HCT116 (cell line): ENCODE measurements around the gene TRIM63.

Source experiments
- CEBPB ChIP-seq: IDR thresholded peaks from 2 replicates; pipeline ENCODE4 v1.6.1; 2012; ENCODE audit warnings: low read depth
- EGR1 ChIP-seq: IDR thresholded peaks from 2 replicates; pipeline ENCODE4 v1.6.1; 2012; ENCODE audit warnings: low read depth
- EZH2 ChIP-seq: fragments of 200-600 bp; sonication (generic); IDR thresholded peaks from 2 replicates; pipeline ENCODE4 v1.6.1; 2017; ENCODE audit warnings: antibody characterized with exemption, mixed run types
- EZH2phosphoT487 ChIP-seq: fragments of 200-600 bp; IDR thresholded peaks from 2 replicates; pipeline ENCODE4 v1.6.1; 2018; ENCODE audit warnings: antibody characterized with exemption, borderline replicate concordance
- POLR2AphosphoS5 ChIP-seq: IDR thresholded peaks from 2 replicates; pipeline ENCODE4 v1.6.1; 2011; ENCODE audit warnings: mild to moderate bottlenecking, low read depth, low read length, moderate library complexity
- REST ChIP-seq: IDR thresholded peaks from 2 replicates; pipeline ENCODE4 v1.6.1; 2012; ENCODE audit warnings: low read depth
- SIN3A ChIP-seq: IDR thresholded peaks from 2 replicates; pipeline ENCODE4 v1.6.1; 2012; ENCODE audit warnings: low read depth
- ZFX ChIP-seq: fragments of 450-650 bp; IDR thresholded peaks from 2 replicates; pipeline ENCODE4 v1.6.1; 2017
- TF ChIP-seq, protein P1 (sequence below), 3 experiments: fragments of 200-600 bp in 1 of 3; sonication (generic) in 1 of 3; IDR thresholded peaks in 2 of 3; conservative IDR thresholded peaks in 1 of 3; 2 replicates each; pipeline ENCODE4 v1.5.1; 2012 to 2017; ENCODE audit warnings: low read depth in 2 of 3, low read length in 2 of 3, antibody characterized with exemption in 1 of 3, borderline replicate concordance in 1 of 3, control low read depth in 1 of 3, mild to moderate bottlenecking in 1 of 3, mixed read lengths in 1 of 3, mixed run types in 1 of 3, moderate library complexity in 1 of 3; ENCODE audit not compliant: insufficient read depth in 1 of 3

DNA sequence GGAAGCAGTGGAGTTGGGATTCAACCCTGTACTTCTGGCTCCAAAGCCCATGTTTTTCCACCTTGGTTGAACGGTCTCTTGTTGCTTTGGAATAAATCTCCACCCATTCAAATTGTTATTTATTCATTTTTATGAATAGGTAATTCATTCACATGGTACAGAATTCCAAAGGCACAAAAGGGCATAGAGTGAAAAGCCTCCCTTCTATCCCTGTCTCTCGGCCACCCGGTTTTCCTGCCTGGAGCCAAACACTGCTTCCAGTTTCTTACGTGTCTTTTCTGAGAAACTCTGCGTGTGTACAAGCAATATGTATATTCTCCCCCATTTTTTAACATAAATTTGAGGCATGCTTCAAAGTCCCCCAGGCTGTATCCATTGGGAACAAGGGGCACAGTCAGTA is 41.9 kb downstream of the TRIM63 start:
- TF ChIP-seq REST (no peak), EZH2phosphoT487 (no peak), ZFX (no peak), POLR2AphosphoS5 (no peak), EZH2 (no peak), SIN3A (no peak), EGR1 (no peak), CEBPB (no peak)
- TF ChIP-seq, protein P1, sequence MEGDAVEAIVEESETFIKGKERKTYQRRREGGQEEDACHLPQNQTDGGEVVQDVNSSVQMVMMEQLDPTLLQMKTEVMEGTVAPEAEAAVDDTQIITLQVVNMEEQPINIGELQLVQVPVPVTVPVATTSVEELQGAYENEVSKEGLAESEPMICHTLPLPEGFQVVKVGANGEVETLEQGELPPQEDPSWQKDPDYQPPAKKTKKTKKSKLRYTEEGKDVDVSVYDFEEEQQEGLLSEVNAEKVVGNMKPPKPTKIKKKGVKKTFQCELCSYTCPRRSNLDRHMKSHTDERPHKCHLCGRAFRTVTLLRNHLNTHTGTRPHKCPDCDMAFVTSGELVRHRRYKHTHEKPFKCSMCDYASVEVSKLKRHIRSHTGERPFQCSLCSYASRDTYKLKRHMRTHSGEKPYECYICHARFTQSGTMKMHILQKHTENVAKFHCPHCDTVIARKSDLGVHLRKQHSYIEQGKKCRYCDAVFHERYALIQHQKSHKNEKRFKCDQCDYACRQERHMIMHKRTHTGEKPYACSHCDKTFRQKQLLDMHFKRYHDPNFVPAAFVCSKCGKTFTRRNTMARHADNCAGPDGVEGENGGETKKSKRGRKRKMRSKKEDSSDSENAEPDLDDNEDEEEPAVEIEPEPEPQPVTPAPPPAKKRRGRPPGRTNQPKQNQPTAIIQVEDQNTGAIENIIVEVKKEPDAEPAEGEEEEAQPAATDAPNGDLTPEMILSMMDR (IDR thresholded peaks at IDR 0.05 in 2 of 3, conservative IDR thresholded peaks at IDR 0.05 in 1 of 3; ENCODE audit: borderline replicate concordance in 1 of 3, insufficient read depth in 1 of 3, low read depth in 2 of 3, low read length in 2 of 3) = no peak
